ENCODE measurements around the gene RNF183. TPM values are rescaled to one million over a fixed set of nuclear protein-coding genes. Genes with fewer than 3 reads are reported as not detected.

Gene RNF183
- total RNA-seq, 1 donor: not detected

DNA sequence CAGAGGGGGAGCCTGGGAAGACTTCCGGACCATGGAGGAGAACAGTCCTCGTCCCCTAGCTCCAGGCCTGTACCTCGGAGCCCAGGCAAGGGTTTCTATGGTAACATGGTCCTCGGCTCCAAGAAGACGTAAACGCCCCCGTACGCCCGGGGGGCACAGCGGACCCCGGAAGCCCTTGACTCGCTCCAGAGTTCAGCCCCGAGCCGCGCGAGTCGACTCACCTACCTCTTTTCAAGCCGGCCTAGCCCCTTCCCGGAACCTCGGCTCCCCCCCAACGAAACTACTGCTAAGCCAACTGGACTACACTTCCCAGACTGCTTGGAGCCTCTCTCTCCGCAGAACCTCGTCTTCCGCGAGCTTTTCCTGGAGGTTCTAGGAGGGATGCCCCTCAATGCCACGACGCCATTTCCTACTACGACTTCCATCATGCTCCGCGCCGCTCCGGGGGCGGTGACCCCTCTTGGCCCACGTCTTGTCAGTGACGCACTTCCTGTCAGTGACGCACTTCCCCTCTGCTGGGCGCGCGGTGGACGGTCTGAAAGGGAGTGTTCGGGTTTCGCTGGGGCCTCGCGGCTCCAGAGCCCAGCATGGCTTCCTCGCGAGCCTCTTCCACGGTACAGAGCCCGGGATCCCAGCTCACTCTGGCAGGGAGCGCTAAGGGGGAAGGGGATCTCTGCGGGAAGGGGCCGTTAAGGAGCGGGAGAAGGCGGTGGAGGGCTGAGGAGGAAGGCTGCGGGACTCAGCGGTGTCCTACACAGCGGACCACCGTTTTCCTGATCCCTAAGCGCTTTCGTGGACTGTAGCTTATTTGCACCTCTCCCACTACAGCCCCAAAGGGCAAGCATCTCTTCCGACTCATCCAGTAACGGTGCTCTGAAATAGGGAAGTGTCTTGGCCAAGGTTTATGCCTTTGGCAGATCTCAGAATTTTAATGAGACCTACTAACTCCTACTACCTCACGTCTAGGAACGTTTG lies 27.7 kb downstream of the RNF183 start, which contains the start of the genes CDC26 and PRPF4:
Gene CDC26, minus strand, starts transcription at position 416 of the 975 bp plus-strand sequence. CDS start 3,065 bp downstream, outside the sequence.
Gene PRPF4, plus strand, starts transcription at position 502 of the 975 bp plus-strand sequence. Its CDS starts 86 bp downstream, at position 588.
- Histone ChIP-seq H3K36me3 (ENCODE audit: insufficient read depth, low read length) (peaks cover 60% of the 10 kb centered on the region), H3K27ac (ENCODE audit: low read depth, low read length) (peak within 1 kb of the TSS; percentile 98), H3K79me2 (ENCODE audit: insufficient read depth, low read length) (peaks cover 51% of the 10 kb centered on the region), H2AFZ (ENCODE audit: low read length) (peak within 1 kb of the TSS; percentile 97), H3K4me3 (ENCODE audit: insufficient read depth, low read length) (peak within 1 kb of the TSS; percentile 99), H3K9me3 (ENCODE audit: low read depth, low read length) (no peaks in the 10 kb centered on the region), H3K27me3 (ENCODE audit: insufficient read depth, low read length) (no peaks in the 10 kb centered on the region), H3K4me2 (ENCODE audit: insufficient read depth, low read length) (peak within 1 kb of the TSS; percentile 95), H3K4me1 (ENCODE audit: insufficient read depth, low read length) (peaks cover 16% of the 10 kb centered on the region), H4K20me1 (ENCODE audit: insufficient read depth, low read length) (no peaks in the 10 kb centered on the region)
- TF ChIP-seq, protein P1, sequence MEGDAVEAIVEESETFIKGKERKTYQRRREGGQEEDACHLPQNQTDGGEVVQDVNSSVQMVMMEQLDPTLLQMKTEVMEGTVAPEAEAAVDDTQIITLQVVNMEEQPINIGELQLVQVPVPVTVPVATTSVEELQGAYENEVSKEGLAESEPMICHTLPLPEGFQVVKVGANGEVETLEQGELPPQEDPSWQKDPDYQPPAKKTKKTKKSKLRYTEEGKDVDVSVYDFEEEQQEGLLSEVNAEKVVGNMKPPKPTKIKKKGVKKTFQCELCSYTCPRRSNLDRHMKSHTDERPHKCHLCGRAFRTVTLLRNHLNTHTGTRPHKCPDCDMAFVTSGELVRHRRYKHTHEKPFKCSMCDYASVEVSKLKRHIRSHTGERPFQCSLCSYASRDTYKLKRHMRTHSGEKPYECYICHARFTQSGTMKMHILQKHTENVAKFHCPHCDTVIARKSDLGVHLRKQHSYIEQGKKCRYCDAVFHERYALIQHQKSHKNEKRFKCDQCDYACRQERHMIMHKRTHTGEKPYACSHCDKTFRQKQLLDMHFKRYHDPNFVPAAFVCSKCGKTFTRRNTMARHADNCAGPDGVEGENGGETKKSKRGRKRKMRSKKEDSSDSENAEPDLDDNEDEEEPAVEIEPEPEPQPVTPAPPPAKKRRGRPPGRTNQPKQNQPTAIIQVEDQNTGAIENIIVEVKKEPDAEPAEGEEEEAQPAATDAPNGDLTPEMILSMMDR (IDR thresholded peaks at IDR 0.05; ENCODE audit: extremely low read depth, low read depth, low read length): no peak
- peak; percentile 94 for DNase-seq (ENCODE audit: insufficient read length, low spot score, missing footprints)

DNA sequence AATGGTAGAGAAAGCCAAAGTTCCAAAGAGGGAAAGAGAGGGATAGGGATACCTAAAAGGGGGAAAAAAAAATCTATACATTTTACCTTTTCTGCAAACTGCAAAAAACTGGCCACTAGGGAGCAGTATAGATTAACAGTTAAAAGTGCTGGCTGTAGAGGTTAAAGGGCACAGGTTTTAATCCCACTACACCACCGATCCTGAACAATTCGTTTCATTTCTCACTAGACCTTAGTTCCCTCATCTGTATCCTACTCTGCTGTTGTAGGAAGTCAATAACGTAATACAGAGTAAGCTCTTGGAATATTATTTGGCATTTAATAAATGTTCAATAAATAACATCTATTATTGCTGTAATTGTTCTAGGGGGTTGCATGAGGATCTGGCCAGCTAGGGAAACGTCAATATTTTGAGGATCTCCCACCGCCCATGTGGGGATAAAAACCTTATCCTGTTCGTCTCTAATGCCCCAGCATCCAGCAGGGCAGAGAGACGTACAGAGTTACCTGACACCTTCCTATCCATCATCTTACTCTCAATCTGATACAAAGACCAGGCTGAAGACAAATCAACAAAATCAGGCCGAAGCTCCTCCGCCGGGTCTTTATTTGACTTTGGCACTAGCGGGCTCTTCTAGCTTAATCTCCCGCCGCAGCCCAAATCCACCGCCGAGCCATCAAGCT lies 28.6 kb downstream of the RNF183 start:
- Histone ChIP-seq H3K79me2 (ENCODE audit: insufficient read depth, low read length) (peaks cover 53% of the 10 kb centered on the region), H3K36me3 (ENCODE audit: insufficient read depth, low read length) (peaks cover 60% of the 10 kb centered on the region), H2AFZ (ENCODE audit: low read length) (peak overlapping the region; percentile 92), H3K4me2 (ENCODE audit: insufficient read depth, low read length) (peak overlapping the region; percentile 95), H3K9me3 (ENCODE audit: low read depth, low read length) (no peaks in the 10 kb centered on the region), H3K4me1 (ENCODE audit: insufficient read depth, low read length) (peaks cover 16% of the 10 kb centered on the region), H3K4me3 (ENCODE audit: insufficient read depth, low read length) (peak overlapping the region; percentile 99), H3K27me3 (ENCODE audit: insufficient read depth, low read length) (no peaks in the 10 kb centered on the region), H3K27ac (ENCODE audit: low read depth, low read length) (peak overlapping the region; percentile 98), H4K20me1 (ENCODE audit: insufficient read depth, low read length) (no peaks in the 10 kb centered on the region)
- DNase-seq (ENCODE audit: insufficient read length, low spot score, missing footprints): peak; percentile 66
- TF ChIP-seq, protein P1 (IDR thresholded peaks at IDR 0.05; ENCODE audit: extremely low read depth, low read depth, low read length): peak; percentile 69

DNA sequence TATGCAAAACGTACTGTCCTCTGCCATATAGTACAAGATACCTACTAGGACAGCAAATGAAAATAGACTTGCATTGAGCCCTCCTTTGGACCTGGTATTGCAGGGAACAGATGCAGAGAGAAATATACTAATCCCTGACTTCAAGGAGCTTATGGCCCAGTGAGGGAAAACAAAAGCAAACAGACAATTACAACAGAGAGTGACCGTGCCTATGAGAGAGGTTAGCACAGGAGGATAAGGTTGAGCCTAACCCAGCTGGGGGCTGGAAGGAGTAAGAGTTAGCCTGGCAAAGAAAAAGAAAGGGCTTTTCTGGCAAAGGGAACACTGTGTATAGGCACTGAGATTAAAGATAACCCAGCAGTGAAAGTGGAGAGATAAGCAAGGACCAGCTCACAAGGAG lies 33.3 kb downstream of the RNF183 start:
- H3K79me2 ChIP-seq (ENCODE audit: insufficient read depth, low read length): peaks cover 26% of the 10 kb centered on the region
- peaks cover 9% of the 10 kb centered on the region for H3K4me1 ChIP-seq (ENCODE audit: insufficient read depth, low read length)
- no peak for DNase-seq (ENCODE audit: insufficient read length, low spot score, missing footprints)
- no peak overlapping the region for H3K27ac ChIP-seq (ENCODE audit: low read depth, low read length)
- no peaks in the 10 kb centered on the region for H4K20me1 ChIP-seq (ENCODE audit: insufficient read depth, low read length)
- H3K27me3 ChIP-seq (ENCODE audit: insufficient read depth, low read length): no peaks in the 10 kb centered on the region
- H3K9me3 ChIP-seq (ENCODE audit: low read depth, low read length): no peaks in the 10 kb centered on the region
- no peak overlapping the region for H2AFZ ChIP-seq (ENCODE audit: low read length)
- no peak overlapping the region for H3K4me2 ChIP-seq (ENCODE audit: insufficient read depth, low read length)
- TF ChIP-seq, protein P1 (IDR thresholded peaks at IDR 0.05; ENCODE audit: extremely low read depth, low read depth, low read length): no peak
- no peak overlapping the region for H3K4me3 ChIP-seq (ENCODE audit: insufficient read depth, low read length)
- peaks cover 56% of the 10 kb centered on the region for H3K36me3 ChIP-seq (ENCODE audit: insufficient read depth, low read length)

Measured in osteoblast (primary cell).